Stomach (tissue), 9 donors: ENCODE data around the gene TMEM236. TPM values are rescaled to one million over a fixed set of nuclear protein-coding genes. Genes with fewer than 3 reads are reported as not detected.

Experiments used
- DNase-seq, 2 donors: peaks; one replicate each; pipeline versions ENCODE4 v3.0.0 to v3.0.0-alpha.2; 2013 to 2019
- H3K27ac ChIP-seq, 5 donors: fragments of 200-600 bp in 4 of 5; sonication (generic) in 4 of 5; one replicate each; pipeline ENCODE4 v1.5.1; 2013 to 2019; ENCODE audit warnings: mild to moderate bottlenecking in 1 of 5, moderate library complexity in 1 of 5
- H3K27me3 ChIP-seq, 3 donors: fragments of 200-600 bp; sonication (generic); one replicate each; pipeline ENCODE4 v1.5.1; 2017 to 2019; ENCODE audit warnings: mixed run types in 1 of 3
- H3K36me3 ChIP-seq, 4 donors: fragments of 200-600 bp; sonication (generic); 1 replicate in 3 of 4; 2 replicates in 1 of 4; pipeline ENCODE4 v1.5.1; 2016 to 2019
- H3K4me1 ChIP-seq, 4 donors: fragments of 200-600 bp; sonication (generic); one replicate each; pipeline ENCODE4 v1.5.1; 2016 to 2019
- H3K4me3 ChIP-seq, 4 donors: fragments of 200-600 bp; sonication (generic) in 3 of 4; one replicate each; pipeline ENCODE4 v1.5.1; 2016 to 2019; ENCODE audit warnings: mild to moderate bottlenecking in 1 of 4
- H3K9me3 ChIP-seq, 4 donors: fragments of 200-600 bp; sonication (generic); one replicate each; pipeline ENCODE4 v1.5.1; 2016 to 2019
- EP300 ChIP-seq: sonication (generic); formaldehyde crosslinking; IDR thresholded peaks from one replicate; pipeline ENCODE4 v1.6.1; 2017; ENCODE audit warnings: antibody characterized with exemption
- POLR2A ChIP-seq, 4 donors: fragments of 450-650 bp; IDR thresholded peaks; one replicate each; pipeline ENCODE4 v1.6.1; 2016; ENCODE audit warnings: antibody characterized with exemption in 4 of 4, control low read depth in 2 of 4, mild to moderate bottlenecking in 1 of 4, moderate library complexity in 1 of 4
- POLR2AphosphoS5 ChIP-seq, 3 donors: sonication (generic); formaldehyde crosslinking; IDR thresholded peaks; one replicate each; pipeline ENCODE4 v1.6.1; 2016; ENCODE audit warnings: antibody characterized with exemption in 3 of 3
- WGBS, 5 donors: extraction: QIAGEN DNeasy Blood & Tissue Kit in 3 of 5; methylation state at CpG; one replicate each; pipeline versions ENCODE4 v1.1.5 to v1.1.7; 2013 to 2018; 5-methylcytosine and 5-hydroxymethylcytosine counted together
- intact Hi-C: fragments of 100-400 bp; cut with DNase I; formaldehyde crosslinking; loops from one replicate; pipeline ENCODE4 v1.15.1; 2023; ENCODE audit warnings: low total_unique reads
- polyA plus RNA-seq, 3 donors: library from polyadenylated mRNA; stranded (reverse); fragments of 200-250 nt; gene quantifications; one replicate each; pipeline ENCODE4 v1.2.3, GENCODE V29; 2013
- total RNA-seq, 5 donors: library from RNA; depleted of rRNA; stranded (reverse); fragments of >200 nt; gene quantifications; one replicate each; pipeline versions ENCODE4 v1.1.0 to v1.2.3, GENCODE V29; 2014 to 2016
- TF ChIP-seq, protein P1 (sequence below), 7 experiments: fragments of 450-650 bp in 4 of 7; fragments of 200-600 bp in 3 of 7; sonication (generic) in 3 of 7; IDR thresholded peaks; one replicate each; pipeline ENCODE4 v1.5.1; 2016 to 2019; ENCODE audit warnings: antibody characterized with exemption in 7 of 7, control low read depth in 2 of 7, mild to moderate bottlenecking in 1 of 7
- donor health status: healthy with polysubstance abuse.
- donor health status: Bipolar disorder and iron deficiency.
- donor health status: healthy.

TMEM236 gene
- total and polyA plus RNA-seq, 8 donors, result 0.08 to 9.6 (median 1.3) TPM; not detected in 2

DNA sequence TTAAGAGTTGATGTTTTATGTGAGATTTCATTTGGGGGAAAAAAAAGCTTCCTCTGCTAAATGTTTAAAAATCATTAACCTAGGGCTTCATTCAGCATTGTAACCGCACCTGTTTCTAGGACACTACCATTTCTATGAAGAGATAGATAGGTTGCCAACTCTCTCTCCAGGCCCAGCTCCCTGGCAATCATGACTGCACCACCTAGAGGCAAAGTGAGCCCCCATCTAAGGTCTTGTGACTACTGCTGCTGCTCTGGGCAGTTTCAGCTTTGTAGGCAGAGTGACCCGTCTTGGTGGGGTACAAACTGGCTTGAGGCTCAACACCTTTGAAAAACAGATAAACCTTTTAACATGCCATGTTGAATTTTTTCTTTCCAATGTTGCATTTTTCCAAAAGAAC, 29.9 kb downstream of the TMEM236 start:
- TF ChIP-seq, protein P1, sequence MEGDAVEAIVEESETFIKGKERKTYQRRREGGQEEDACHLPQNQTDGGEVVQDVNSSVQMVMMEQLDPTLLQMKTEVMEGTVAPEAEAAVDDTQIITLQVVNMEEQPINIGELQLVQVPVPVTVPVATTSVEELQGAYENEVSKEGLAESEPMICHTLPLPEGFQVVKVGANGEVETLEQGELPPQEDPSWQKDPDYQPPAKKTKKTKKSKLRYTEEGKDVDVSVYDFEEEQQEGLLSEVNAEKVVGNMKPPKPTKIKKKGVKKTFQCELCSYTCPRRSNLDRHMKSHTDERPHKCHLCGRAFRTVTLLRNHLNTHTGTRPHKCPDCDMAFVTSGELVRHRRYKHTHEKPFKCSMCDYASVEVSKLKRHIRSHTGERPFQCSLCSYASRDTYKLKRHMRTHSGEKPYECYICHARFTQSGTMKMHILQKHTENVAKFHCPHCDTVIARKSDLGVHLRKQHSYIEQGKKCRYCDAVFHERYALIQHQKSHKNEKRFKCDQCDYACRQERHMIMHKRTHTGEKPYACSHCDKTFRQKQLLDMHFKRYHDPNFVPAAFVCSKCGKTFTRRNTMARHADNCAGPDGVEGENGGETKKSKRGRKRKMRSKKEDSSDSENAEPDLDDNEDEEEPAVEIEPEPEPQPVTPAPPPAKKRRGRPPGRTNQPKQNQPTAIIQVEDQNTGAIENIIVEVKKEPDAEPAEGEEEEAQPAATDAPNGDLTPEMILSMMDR (IDR thresholded peaks at IDR 0.05), result no peak
- no peak for TF ChIP-seq POLR2A (IDR thresholded peaks at IDR 0.05)
- TF ChIP-seq POLR2AphosphoS5 (IDR thresholded peaks at IDR 0.05), result no peak
- WGBS, 5 donors, result 76 to 91% (median 86%) methylated on average over 2 of the region's 2 CpGs
- no peaks in the 10 kb centered on the region for H3K27me3 ChIP-seq
- peaks cover 0 to 29% (median 9%) of the 10 kb centered on the region in 4 donors for H3K4me1 ChIP-seq
- intact Hi-C loops, result no loop called here
- H3K27ac ChIP-seq, result no peak overlapping the region
- H3K9me3 ChIP-seq, result no peaks in the 10 kb centered on the region
- no peak overlapping the region for H3K4me3 ChIP-seq
- no peaks in the 10 kb centered on the region for H3K36me3 ChIP-seq
- DNase-seq, result no peak

DNA sequence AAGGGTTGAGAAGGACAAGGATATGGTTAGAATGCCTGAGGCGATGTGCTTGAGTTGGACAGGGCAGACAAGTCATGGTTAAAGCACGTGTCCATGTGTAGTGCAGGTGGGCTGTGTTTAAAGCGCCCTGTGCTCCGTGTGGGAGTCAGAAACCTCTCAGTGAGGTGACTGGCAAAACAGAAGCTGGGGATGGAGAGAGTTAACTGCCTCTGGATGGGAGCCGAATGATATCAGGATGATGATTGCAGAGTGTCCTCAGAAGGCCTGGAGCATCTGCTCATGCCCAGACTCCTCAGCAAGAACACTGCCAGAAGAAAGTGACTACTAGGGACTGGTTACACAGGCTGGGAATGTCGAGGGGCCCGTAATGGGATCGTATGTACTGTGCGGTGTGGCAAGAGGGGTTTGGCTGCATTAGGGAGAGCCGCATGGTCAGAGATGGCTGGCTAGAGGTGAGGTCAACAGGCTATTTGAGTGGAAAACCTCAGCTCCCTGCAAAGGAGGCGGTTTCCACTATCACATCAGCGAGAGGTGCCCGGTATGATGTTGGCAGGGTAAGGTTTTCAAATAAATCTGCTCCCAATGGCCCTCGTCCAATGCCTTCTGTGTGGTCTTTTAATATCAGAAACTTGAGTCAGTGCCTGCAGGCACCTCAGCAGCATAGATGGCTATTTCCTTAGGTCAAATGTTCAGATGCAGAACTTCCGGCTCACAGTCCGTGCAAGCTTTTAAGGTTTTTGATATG, 31.1 kb downstream of the TMEM236 start:
- 38 to 57% (median 43%) methylated on average over 16 of the region's 16 CpGs for WGBS, 5 donors
- H3K27ac ChIP-seq, result peak overlapping the region in 3 of 5 donors; percentile 36 to 76 (median 58)

DNA sequence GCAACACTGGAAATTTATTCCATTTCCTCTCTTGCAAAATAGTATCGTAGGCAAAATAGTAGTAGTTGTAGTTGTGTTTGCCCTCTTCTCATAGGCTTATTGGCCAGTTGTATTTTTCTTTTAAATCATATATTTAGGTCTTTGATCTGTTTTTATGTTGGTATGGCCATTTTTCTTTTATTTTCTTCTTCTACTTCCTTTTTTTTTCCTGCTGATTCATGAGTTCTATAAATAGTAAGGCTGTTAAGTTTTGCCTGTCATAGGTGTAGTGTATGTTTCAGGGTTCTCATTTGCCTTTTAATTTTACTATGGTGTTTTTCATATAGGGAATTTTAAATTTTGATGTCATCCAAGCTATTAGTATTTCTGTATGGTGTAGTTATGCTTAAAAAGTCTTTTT, 31.8 kb downstream of the TMEM236 start:
- peaks cover 0 to 29% (median 9%) of the 10 kb centered on the region in 4 donors for H3K4me1 ChIP-seq
- intact Hi-C loops, result no loop called here
- H3K27ac ChIP-seq, result peak overlapping the region in 3 of 5 donors; percentile 6 to 58 (median 36)
- H3K4me3 ChIP-seq, result no peak overlapping the region
- H3K27me3 ChIP-seq, result no peaks in the 10 kb centered on the region
- WGBS, 5 donors, result 13 to 42% (median 38%) methylated on average over 1 of the region's 1 CpG
- DNase-seq, result no peak
- TF ChIP-seq EP300, result no peak
- TF ChIP-seq POLR2AphosphoS5 (IDR thresholded peaks at IDR 0.05), result no peak
- TF ChIP-seq, protein P1 (IDR thresholded peaks at IDR 0.05), result no peak
- no peak for TF ChIP-seq POLR2A (IDR thresholded peaks at IDR 0.05)
- no peaks in the 10 kb centered on the region for H3K36me3 ChIP-seq
- no peaks in the 10 kb centered on the region for H3K9me3 ChIP-seq

More for the DNA sequence above, 31.1 kb downstream of the TMEM236 start:
- intact Hi-C loops, result no loop called here
- Histone ChIP-seq H3K4me3 (no peak overlapping the region), H3K9me3 (no peaks in the 10 kb centered on the region), H3K27me3 (no peaks in the 10 kb centered on the region), H3K4me1 (peaks cover 0 to 29% (median 9%) of the 10 kb centered on the region in 4 donors), H3K36me3 (no peaks in the 10 kb centered on the region)
- TF ChIP-seq POLR2A (IDR thresholded peaks at IDR 0.05) (no peak), EP300 (no peak), POLR2AphosphoS5 (IDR thresholded peaks at IDR 0.05) (no peak)
- TF ChIP-seq, protein P1 (IDR thresholded peaks at IDR 0.05), result no peak
- peak; percentile 48 to 56 for DNase-seq

DNA sequence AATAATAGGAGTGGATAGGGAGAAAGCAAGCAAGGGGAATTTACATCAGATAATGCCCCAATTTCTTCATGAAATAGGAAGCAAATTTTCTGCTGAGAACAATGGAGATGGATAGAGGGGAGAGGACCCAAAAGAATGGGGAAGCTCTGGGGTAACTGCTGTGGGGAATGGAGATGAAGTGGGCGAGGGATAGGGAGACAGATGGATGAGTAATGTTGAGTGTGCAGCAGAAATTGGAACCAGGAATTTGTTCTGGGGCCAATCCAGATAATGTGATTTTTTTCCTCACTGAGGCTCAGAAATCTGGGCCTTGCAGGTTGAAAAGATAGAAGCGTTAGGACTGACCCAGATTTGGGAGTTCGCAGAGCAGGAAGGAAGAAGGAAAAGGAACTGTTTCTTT, 32.7 kb downstream of the TMEM236 start:
- H3K9me3 ChIP-seq, result no peaks in the 10 kb centered on the region
- no peak overlapping the region for H3K4me3 ChIP-seq
- H3K27me3 ChIP-seq, result no peaks in the 10 kb centered on the region
- 76 to 84% (median 80%) methylated on average over 3 of the region's 3 CpGs for WGBS, 5 donors
- no peak for DNase-seq
- H3K4me1 ChIP-seq, result peaks cover 0 to 29% (median 9%) of the 10 kb centered on the region in 4 donors
- H3K36me3 ChIP-seq, result no peaks in the 10 kb centered on the region
- intact Hi-C loops, result no loop called here
- H3K27ac ChIP-seq, result peak overlapping the region in 3 of 5 donors; percentile 6 to 31 (median 15)
- TF ChIP-seq POLR2A (IDR thresholded peaks at IDR 0.05), result no peak
- TF ChIP-seq, protein P1 (IDR thresholded peaks at IDR 0.05), result no peak
- no peak for TF ChIP-seq EP300
- TF ChIP-seq POLR2AphosphoS5 (IDR thresholded peaks at IDR 0.05), result no peak
